DOHH2 (cell line): ENCODE data around the gene SOD2.

ENCODE experiments used
- EZH2phosphoT487 ChIP-seq: fragments of 200-600 bp; sonication (generic); IDR thresholded peaks from 2 replicates; pipeline ENCODE4 v1.6.1; 2017; ENCODE audit warnings: borderline replicate concordance, mild to moderate bottlenecking, antibody characterized with exemption, low read length, moderate library complexity, mixed read lengths
- TF ChIP-seq, protein P1 (sequence below): fragments of 200-600 bp; sonication (generic); IDR thresholded peaks from one replicate; pipeline ENCODE4 v1.5.1; 2014; ENCODE audit warnings: antibody characterized with exemption, mild to moderate bottlenecking, low read depth, low read length; ENCODE audit not compliant: poor library complexity, severe bottlenecking

DNA sequence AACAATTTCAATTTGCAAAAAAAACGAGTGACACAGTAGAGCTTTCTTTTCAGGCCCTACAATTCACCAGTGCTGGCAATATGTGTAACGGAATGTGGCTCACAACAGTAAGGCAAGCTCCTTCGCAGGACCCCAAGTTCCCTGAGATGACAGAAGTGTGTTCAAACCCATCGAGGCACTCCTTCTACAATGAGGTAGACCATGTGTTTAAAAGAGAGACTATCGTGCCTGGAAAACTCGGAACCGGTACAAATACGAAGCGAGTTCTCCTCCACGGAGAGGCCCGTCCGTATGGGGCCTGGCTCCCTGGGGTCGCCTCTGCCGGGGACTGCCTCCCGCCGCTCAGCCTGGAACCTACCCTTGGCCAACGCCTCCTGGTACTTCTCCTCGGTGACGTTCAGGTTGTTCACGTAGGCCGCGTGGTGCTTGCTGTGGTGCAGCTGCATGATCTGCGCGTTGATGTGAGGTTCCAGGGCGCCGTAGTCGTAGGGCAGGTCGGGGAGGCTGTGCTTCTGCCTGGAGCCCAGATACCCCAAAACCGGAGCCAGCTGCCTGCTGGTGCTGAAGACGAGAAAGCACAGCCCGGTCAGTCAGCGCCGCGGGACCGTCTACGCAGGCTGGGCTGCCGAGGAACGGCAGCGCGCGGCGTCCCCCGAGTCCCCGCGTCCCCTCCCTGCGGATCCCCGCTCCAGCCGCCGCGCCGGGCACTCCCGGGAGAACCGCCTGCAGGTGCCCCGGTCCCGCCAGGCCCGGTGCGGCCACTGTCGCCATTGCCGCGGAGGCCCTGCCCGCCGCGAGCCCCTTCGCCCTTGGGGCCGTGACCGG lies 526 bp downstream of the SOD2 start:
- no peak for TF ChIP-seq EZH2phosphoT487
- TF ChIP-seq, protein P1, sequence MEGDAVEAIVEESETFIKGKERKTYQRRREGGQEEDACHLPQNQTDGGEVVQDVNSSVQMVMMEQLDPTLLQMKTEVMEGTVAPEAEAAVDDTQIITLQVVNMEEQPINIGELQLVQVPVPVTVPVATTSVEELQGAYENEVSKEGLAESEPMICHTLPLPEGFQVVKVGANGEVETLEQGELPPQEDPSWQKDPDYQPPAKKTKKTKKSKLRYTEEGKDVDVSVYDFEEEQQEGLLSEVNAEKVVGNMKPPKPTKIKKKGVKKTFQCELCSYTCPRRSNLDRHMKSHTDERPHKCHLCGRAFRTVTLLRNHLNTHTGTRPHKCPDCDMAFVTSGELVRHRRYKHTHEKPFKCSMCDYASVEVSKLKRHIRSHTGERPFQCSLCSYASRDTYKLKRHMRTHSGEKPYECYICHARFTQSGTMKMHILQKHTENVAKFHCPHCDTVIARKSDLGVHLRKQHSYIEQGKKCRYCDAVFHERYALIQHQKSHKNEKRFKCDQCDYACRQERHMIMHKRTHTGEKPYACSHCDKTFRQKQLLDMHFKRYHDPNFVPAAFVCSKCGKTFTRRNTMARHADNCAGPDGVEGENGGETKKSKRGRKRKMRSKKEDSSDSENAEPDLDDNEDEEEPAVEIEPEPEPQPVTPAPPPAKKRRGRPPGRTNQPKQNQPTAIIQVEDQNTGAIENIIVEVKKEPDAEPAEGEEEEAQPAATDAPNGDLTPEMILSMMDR: no peak
